Hippocampal formation (tissue), 2 donors: ENCODE results near the gene ATP10A.

ENCODE experiments used
- DNase-seq, 2 donors: peaks; one replicate each; lab custom pipeline; 2025; lab: John Stamatoyannopoulos, UW

Gene ATP10A

GRCh38 chr15:25795061-25795460 is 68.1 kb downstream of the ATP10A start:
- DNase-seq, result no peak

- no peak for DNase-seq
Measured at GRCh38 chr15:25793354-25794050, 69.6 kb downstream of the ATP10A start.

- DNase-seq, result no peak
Measured at GRCh38 chr15:25792128-25792527, 71.0 kb downstream of the ATP10A start.

GRCh38 chr15:25790000-25790660 is 73.0 kb downstream of the ATP10A start:
- DNase-seq, result peak in 1 of 2 donors; percentile 30

- DNase-seq, result no peak
Measured at GRCh38 chr15:25789616-25789999, 73.5 kb downstream of the ATP10A start.

- DNase-seq, result no peak
Measured at GRCh38 chr15:25789211-25789610, 73.9 kb downstream of the ATP10A start.

- DNase-seq, result no peak
Measured at GRCh38 chr15:25787855-25788520, 75.1 kb downstream of the ATP10A start.

- DNase-seq, result no peak
Measured at GRCh38 chr15:25787381-25787780, 75.7 kb downstream of the ATP10A start.

GRCh38 chr15:25786040-25786439 is 77.1 kb downstream of the ATP10A start:
- no peak for DNase-seq

- DNase-seq, result no peak
Measured at GRCh38 chr15:25785641-25786025, 77.5 kb downstream of the ATP10A start.

GRCh38 chr15:25784876-25785640 is 78.1 kb downstream of the ATP10A start:
- DNase-seq, result no peak

- no peak for DNase-seq
Measured at GRCh38 chr15:25783607-25784540, 79.3 kb downstream of the ATP10A start.

- DNase-seq, result no peak
Measured at GRCh38 chr15:25783134-25783533, 80.0 kb downstream of the ATP10A start.

- no peak for DNase-seq
Measured at GRCh38 chr15:25780479-25781255, 82.5 kb downstream of the ATP10A start.

- DNase-seq, result no peak
Measured at GRCh38 chr15:25778161-25778560, 85.0 kb downstream of the ATP10A start.

GRCh38 chr15:25777037-25777436 is 86.1 kb downstream of the ATP10A start:
- DNase-seq, result no peak

GRCh38 chr15:25776071-25776746 is 86.9 kb downstream of the ATP10A start:
- no peak for DNase-seq

GRCh38 chr15:25775317-25775912 is 87.7 kb downstream of the ATP10A start:
- no peak for DNase-seq

- no peak for DNase-seq
Measured at GRCh38 chr15:25774871-25775270, 88.3 kb downstream of the ATP10A start.
